Neural cell (in vitro differentiated cells): ENCODE results near the gene GBA2.

Source experiments
- EP300 ChIP-seq: fragments of 450-650 bp; conservative IDR thresholded peaks from 2 replicates; pipeline ENCODE4 v1.6.1; 2014; ENCODE audit warnings: antibody characterized with exemption, mild to moderate bottlenecking, moderate library complexity; ENCODE audit not compliant: poor library complexity, severe bottlenecking
- EZH2 ChIP-seq: fragments of 200-600, 300-800 bp; shearing (Covaris generic), sonication (generic); IDR thresholded peaks from 2 replicates; pipeline ENCODE4 v1.6.1; 2014; ENCODE audit warnings: antibody characterized with exemption, low read length, borderline replicate concordance, mild to moderate bottlenecking; ENCODE audit not compliant: insufficient read depth, poor library complexity, severe bottlenecking

GRCh38 chr9:35703906-35704672 is 44.9 kb downstream of the GBA2 start:
- TF ChIP-seq EP300: no peak
- no peak for TF ChIP-seq EZH2
